ENCODE measurements around the gene C7. TPM values are rescaled to one million over a fixed set of nuclear protein-coding genes. Genes with fewer than 3 reads are reported as not detected.
"Not testable (repeated sequence)": the region's sequence is repeated elsewhere in the genome, so short reads cannot be mapped to it uniquely, and the experiment has no call there.

C7 gene
- total RNA-seq, 4 donors from 2014 or later = 0.98 to 5.7 (median 4.5) TPM

- in situ Hi-C loops (cut with MboI; ENCODE audit: low sequenced_read_pairs in 4 of 4) = no loop called here
- no peaks in the 10 kb centered on the region for H3K27me3 ChIP-seq
- no peak overlapping the region for H3K4me3 ChIP-seq
- intact Hi-C loops (cut with DNase I; ENCODE audit: low total_unique reads) = no loop called here
- no peaks in the 10 kb centered on the region for H3K4me1 ChIP-seq
- no peaks in the 10 kb centered on the region for H3K36me3 ChIP-seq
- no peak for ATAC-seq
- H3K9me3 ChIP-seq = no peaks in the 10 kb centered on the region
- TF ChIP-seq POLR2A (IDR thresholded peaks at IDR 0.05) (no peak), CTCF (IDR thresholded peaks at IDR 0.05 in 4 of 5, conservative IDR thresholded peaks at IDR 0.05 in 1 of 5) (no peak)
- no peak for DNase-seq
- H3K27ac ChIP-seq = no peak overlapping the region
Observed at GRCh38 chr5:41009232-41009631, 99.9 kb downstream of the C7 start.

- intact Hi-C loops (cut with DNase I; ENCODE audit: low total_unique reads) (no loop called here), in situ Hi-C loops (cut with MboI; ENCODE audit: low sequenced_read_pairs in 4 of 4) (no loop called here)
- ATAC-seq (no peak), DNase-seq (no peak)
- no peak for TF ChIP-seq CTCF (IDR thresholded peaks at IDR 0.05 in 4 of 5, conservative IDR thresholded peaks at IDR 0.05 in 1 of 5)
- TF ChIP-seq POLR2A (IDR thresholded peaks at IDR 0.05) = no peak
- no peaks in the 10 kb centered on the region for H3K36me3 ChIP-seq
- no peak overlapping the region for H3K27ac ChIP-seq
- no peaks in the 10 kb centered on the region for H3K27me3 ChIP-seq
- no peaks in the 10 kb centered on the region for H3K4me1 ChIP-seq
- H3K9me3 ChIP-seq = no peaks in the 10 kb centered on the region
- H3K4me3 ChIP-seq = no peak overlapping the region
Observed at GRCh38 chr5:41010572-41010971, 101.3 kb downstream of the C7 start.

- DNase-seq (no peak), ATAC-seq (no peak)
- in situ Hi-C loops (cut with MboI; ENCODE audit: low sequenced_read_pairs in 4 of 4) (no loop called here), intact Hi-C loops (cut with DNase I; ENCODE audit: low total_unique reads) (no loop called here)
- no peak overlapping the region for H3K4me3 ChIP-seq
- no peaks in the 10 kb centered on the region for H3K9me3 ChIP-seq
- no peaks in the 10 kb centered on the region for H3K27me3 ChIP-seq
- H3K4me1 ChIP-seq = no peaks in the 10 kb centered on the region
- TF ChIP-seq POLR2A (IDR thresholded peaks at IDR 0.05) = no peak
- TF ChIP-seq CTCF (IDR thresholded peaks at IDR 0.05 in 4 of 5, conservative IDR thresholded peaks at IDR 0.05 in 1 of 5) = no peak
- no peak overlapping the region for H3K27ac ChIP-seq
- H3K36me3 ChIP-seq = no peaks in the 10 kb centered on the region
Observed at GRCh38 chr5:41012318-41012717, 103.0 kb downstream of the C7 start.

GRCh38 chr5:41022600-41022999, 113.3 kb downstream of the C7 start:
- H3K36me3 ChIP-seq; in situ Hi-C loops (cut with MboI; ENCODE audit: low sequenced_read_pairs in 4 of 4); H3K9me3 ChIP-seq; H3K27ac ChIP-seq; DNase-seq; intact Hi-C loops (cut with DNase I; ENCODE audit: low total_unique reads); H3K4me3 ChIP-seq; H3K27me3 ChIP-seq; H3K4me1 ChIP-seq; ATAC-seq: not testable (repeated sequence)

Other genes with a start within 250 kb of the C7 start
- 10 to 100 TPM in 1 of 4 donors, 1 to 10 TPM in 3; 4.2 to 11.2 (median 7.4) TPM for gene PTGER4, start 229.6 kb upstream of the C7 start, total RNA-seq
- 10 to 100 TPM; 20.2 to 49.0 (median 32.6) TPM for gene TTC33, start 153.5 kb upstream of the C7 start, total RNA-seq
- gene PRKAA1, start 111.1 kb upstream of the C7 start, total RNA-seq = 10 to 100 TPM; 26.8 to 51.9 (median 36.9) TPM
- 100 to 1,000 TPM in 2 of 4 donors, 10 to 100 TPM in 2; 42.4 to 155 (median 92.9) TPM for gene RPL37, start 74.3 kb upstream of the C7 start, total RNA-seq
- 1 to 10 TPM; 3.6 to 4.5 (median 3.8) TPM for gene CARD6, start 68.1 kb upstream of the C7 start, total RNA-seq
- gene MROH2B, start 161.8 kb downstream of the C7 start, total RNA-seq = not detected

Measured in gastrocnemius medialis (tissue), 4 donors.